Keratinocyte (primary cell): ENCODE measurements around the gene OR13C4. TPM values are rescaled to one million over a fixed set of nuclear protein-coding genes. Genes with fewer than 3 reads are reported as not detected.
"Not testable (repeated sequence)": the region's sequence is repeated elsewhere in the genome, so short reads cannot be mapped to it uniquely, and the experiment has no call there.

Source experiments
- DNase-seq: peaks from one replicate; pipeline ENCODE4 v3.0.0-alpha.2; 2011; ENCODE audit warnings: low read depth, missing footprints, low spot score
- FAIRE-seq: peaks from 2 replicates; lab custom pipeline; 2011; peaks lifted over from hg19 to GRCh38; lab: Jason Lieb, UNC
- H2AFZ ChIP-seq: 2 replicates; pipeline ENCODE4 v1.6.0; 2012; ENCODE audit warnings: low read length, control low read depth, inconsistent platforms; ENCODE audit not compliant: control insufficient read depth
- H3K27ac ChIP-seq: 2 replicates; pipeline ENCODE4 v1.5.1; 2011; ENCODE audit warnings: low read length; ENCODE audit not compliant: control insufficient read depth, insufficient read depth
- H3K27me3 ChIP-seq: 3 replicates; pipeline ENCODE4 v1.6.0; 2011; ENCODE audit warnings: low read length; ENCODE audit not compliant: control insufficient read depth, insufficient read depth; ENCODE audit errors: extremely low read depth
- H3K36me3 ChIP-seq, 2 experiments: 2 replicates in 1 of 2; 3 replicates in 1 of 2; pipeline ENCODE4 v1.5.1; 2011; ENCODE audit warnings: low read length in 2 of 2, mild to moderate bottlenecking in 1 of 2; ENCODE audit not compliant: control insufficient read depth in 2 of 2, insufficient read depth in 2 of 2; ENCODE audit errors: extremely low read depth in 1 of 2
- H3K4me1 ChIP-seq: 3 replicates; pipeline ENCODE4 v1.5.1; 2011; ENCODE audit warnings: low read length; ENCODE audit not compliant: control insufficient read depth, insufficient read depth; ENCODE audit errors: extremely low read depth
- H3K4me2 ChIP-seq: 3 replicates; pipeline ENCODE4 v1.6.0; 2011; ENCODE audit warnings: low read depth, low read length; ENCODE audit not compliant: control insufficient read depth, insufficient read depth; ENCODE audit errors: extremely low read depth
- H3K4me3 ChIP-seq, 3 experiments: fragments of 200-600 bp in 1 of 3; sonication (generic) in 1 of 3; 2 replicates in 2 of 3; 3 replicates in 1 of 3; pipeline ENCODE4 v1.5.1; 2011 to 2016; ENCODE audit warnings: low read length in 3 of 3, mild to moderate bottlenecking in 3 of 3, control low read depth in 2 of 3, inconsistent platforms in 1 of 3, low read depth in 1 of 3, mixed read lengths in 1 of 3, mixed run types in 1 of 3, moderate library complexity in 1 of 3; ENCODE audit not compliant: control insufficient read depth in 2 of 3, insufficient read depth in 2 of 3; ENCODE audit errors: extremely low read depth in 1 of 3
- H3K79me2 ChIP-seq: 2 replicates; pipeline ENCODE4 v1.6.0; 2012; ENCODE audit warnings: low read length; ENCODE audit not compliant: control insufficient read depth, insufficient read depth
- H3K9ac ChIP-seq: 3 replicates; pipeline ENCODE4 v1.6.0; 2011; ENCODE audit warnings: low read length; ENCODE audit not compliant: control insufficient read depth, insufficient read depth; ENCODE audit errors: extremely low read depth
- H3K9me1 ChIP-seq: 3 replicates; pipeline ENCODE4 v1.6.0; 2011; ENCODE audit warnings: low read length; ENCODE audit not compliant: control insufficient read depth, insufficient read depth; ENCODE audit errors: extremely low read depth
- H3K9me3 ChIP-seq: 2 replicates; pipeline ENCODE4 v1.5.1; 2012; ENCODE audit warnings: low read depth, low read length; ENCODE audit not compliant: control insufficient read depth
- H4K20me1 ChIP-seq: 3 replicates; pipeline ENCODE4 v1.6.0; 2011; ENCODE audit warnings: low read length; ENCODE audit not compliant: control insufficient read depth, insufficient read depth; ENCODE audit errors: extremely low read depth
- CTCF ChIP-seq, 3 experiments: IDR thresholded peaks in 1 of 3; conservative IDR thresholded peaks in 1 of 3; optimal IDR thresholded peaks in 1 of 3; 2 replicates in 2 of 3; 3 replicates in 1 of 3; pipeline versions ENCODE3 to v1.5.1; 2011; ENCODE audit warnings: low read length in 3 of 3, mild to moderate bottlenecking in 3 of 3, moderate library complexity in 2 of 3, control low read depth in 1 of 3, inconsistent platforms in 1 of 3; ENCODE audit not compliant: insufficient read depth in 2 of 3; ENCODE audit errors: extremely low read depth in 1 of 3
- EZH2 ChIP-seq: IDR thresholded peaks from one replicate; pipeline ENCODE4 v1.6.1; 2012; ENCODE audit warnings: inconsistent platforms, mild to moderate bottlenecking, low read length, moderate library complexity
- dilution Hi-C: fragments of 300-500 bp; cut with MboI; formaldehyde crosslinking; loops from one replicate; pipeline ENCODE4 v1.7.0; 2020; ENCODE audit warnings: low sequenced_read_pairs; ENCODE audit not compliant: extremely low pct_ligation_motif_present
- polyA plus RNA-seq, 5 experiments: library from polyadenylated mRNA; depleted of rRNA in 3 of 5; stranded (reverse) in 3 of 5; stranded (forward) in 1 of 5; unstranded in 1 of 5; fragments of >200 nt; gene quantifications; 1 replicate in 1 of 5; 2 replicates in 3 of 5; 3 replicates in 1 of 5; pipeline versions ENCODE4 v1.2.1 to v1.2.3, GENCODE V29; 2011 to 2012; ENCODE audit warnings: missing spikeins in 2 of 5, low read depth in 1 of 5, low replicate concordance in 1 of 5

Gene OR13C4
- polyA plus RNA-seq, 1 donor (not counting 4 experiments of a cell fraction or from before 2014, with no cell fraction given): not detected

GRCh38 chr9:104536756-104537155, 9.7 kb upstream of the OR13C4 start, which contains the start of gene OR13C3:
Gene OR13C3, minus strand, starts transcription at chr9:104536856. Its CDS starts 133 bp downstream, at chr9:104536723.
- TF ChIP-seq EZH2 (no peak), CTCF (optimal IDR thresholded peaks at IDR 0.05 in 1 of 3, IDR thresholded peaks at IDR 0.05 in 1 of 3, conservative IDR thresholded peaks at IDR 0.05 in 1 of 3; ENCODE audit: extremely low read depth in 1 of 3, insufficient read depth in 2 of 3, low read length in 3 of 3) (no peak)
- no peaks in the 10 kb centered on the region for H3K36me3 ChIP-seq
- dilution Hi-C loops: no loop called here
- H3K79me2 ChIP-seq: no peaks in the 10 kb centered on the region
- no peak within 1 kb of the TSS for H3K27ac ChIP-seq
- no peaks in the 10 kb centered on the region for H3K9me1 ChIP-seq
- FAIRE-seq (no peak), DNase-seq (no peak)
- no peaks in the 10 kb centered on the region for H3K9me3 ChIP-seq
- no peaks in the 10 kb centered on the region for H4K20me1 ChIP-seq
- H3K4me2 ChIP-seq: no peak within 1 kb of the TSS
- no peaks in the 10 kb centered on the region for H3K27me3 ChIP-seq
- H3K4me3 ChIP-seq: no peak within 1 kb of the TSS
- no peaks in the 10 kb centered on the region for H3K4me1 ChIP-seq
- H3K9ac ChIP-seq: no peak within 1 kb of the TSS
- no peak within 1 kb of the TSS for H2AFZ ChIP-seq

- H3K9me3 ChIP-seq, FAIRE-seq, H3K9me1 ChIP-seq, H3K27me3 ChIP-seq, H3K27ac ChIP-seq, dilution Hi-C loops, H3K4me3 ChIP-seq, H3K4me2 ChIP-seq, H4K20me1 ChIP-seq, H3K79me2 ChIP-seq, H2AFZ ChIP-seq, DNase-seq, H3K36me3 ChIP-seq, H3K4me1 ChIP-seq, H3K9ac ChIP-seq: not testable (repeated sequence)
These were observed 6.8 kb downstream of the OR13C4 start for GRCh38 chr9:104520241-104520640.

GRCh38 chr9:104514901-104515300, 12.1 kb downstream of the OR13C4 start:
- H3K27ac ChIP-seq: no peak overlapping the region
- no peak overlapping the region for H3K9ac ChIP-seq
- no peaks in the 10 kb centered on the region for H3K9me1 ChIP-seq
- no peaks in the 10 kb centered on the region for H3K4me1 ChIP-seq
- dilution Hi-C loops: no loop called here
- H3K36me3 ChIP-seq: no peaks in the 10 kb centered on the region
- H4K20me1 ChIP-seq: no peaks in the 10 kb centered on the region
- no peak for FAIRE-seq
- no peaks in the 10 kb centered on the region for H3K79me2 ChIP-seq
- H3K4me3 ChIP-seq: no peak overlapping the region
- no peaks in the 10 kb centered on the region for H3K9me3 ChIP-seq
- H3K27me3 ChIP-seq: no peaks in the 10 kb centered on the region
- no peak for DNase-seq
- TF ChIP-seq CTCF (optimal IDR thresholded peaks at IDR 0.05 in 1 of 3, IDR thresholded peaks at IDR 0.05 in 1 of 3, conservative IDR thresholded peaks at IDR 0.05 in 1 of 3; ENCODE audit: extremely low read depth in 1 of 3, insufficient read depth in 2 of 3, low read length in 3 of 3) (no peak), EZH2 (no peak)
- no peak overlapping the region for H3K4me2 ChIP-seq
- no peak overlapping the region for H2AFZ ChIP-seq
